ENCODE data around the gene ABCB9. TPM values are rescaled to one million over a fixed set of nuclear protein-coding genes. Genes with fewer than 3 reads are reported as not detected.

The ABCB9 gene
- total RNA-seq, 1 experiment from 2014 or later: 6.3 TPM

- Mint-ChIP-seq H3K9me3 (no peaks in the 10 kb centered on the region), H3K4me1 (peaks cover 13% of the 10 kb centered on the region; the same call in 1 of the 2 replicates), H3K27me3 (ENCODE audit: low read depth) (no peaks in the 10 kb centered on the region), H3K4me3 (peak overlapping the region; percentile 96), H3K27ac (peak overlapping the region; percentile 63; the same call in 1 of the 2 replicates), H3K36me3 (no peaks in the 10 kb centered on the region)
- POLR2A ChIA-PET: interaction anchor here (0.7 to 2.2 kb wide), 3 partner anchors 10 to 1173 kb away, joined by 3 to 11 read pairs (median 10); partner anchors contain the start of genes ABCB9, MPHOSPH9 and MTRFR
- DNase-seq (ENCODE audit: low spot score) (no peak), ATAC-seq (no peak)
- TF ChIP-seq ZNF416 (CRISPR knock-in tag; IDR thresholded peaks at IDR 0.05): no peak
- TF ChIP-seq ZNF121 (CRISPR knock-in tag; IDR thresholded peaks at IDR 0.05): no peak
- TF ChIP-seq, protein P1, sequence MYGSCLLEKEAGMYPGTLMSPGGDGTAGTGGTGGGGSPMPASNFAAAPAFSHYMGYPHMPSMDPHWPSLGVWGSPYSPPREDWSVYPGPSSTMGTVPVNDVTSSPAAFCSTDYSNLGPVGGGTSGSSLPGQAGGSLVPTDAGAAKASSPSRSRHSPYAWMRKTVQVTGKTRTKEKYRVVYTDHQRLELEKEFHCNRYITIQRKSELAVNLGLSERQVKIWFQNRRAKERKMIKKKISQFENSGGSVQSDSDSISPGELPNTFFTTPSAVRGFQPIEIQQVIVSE (CRISPR knock-in tag; IDR thresholded peaks at IDR 0.05; ENCODE audit: borderline replicate concordance): no peak
- TF ChIP-seq IRF2 (CRISPR knock-in tag; IDR thresholded peaks at IDR 0.05; ENCODE audit: borderline replicate concordance, low read depth): no peak
- no peak for TF ChIP-seq OVOL2 (CRISPR knock-in tag; IDR thresholded peaks at IDR 0.05; ENCODE audit: borderline replicate concordance)
- TF ChIP-seq, protein P2, sequence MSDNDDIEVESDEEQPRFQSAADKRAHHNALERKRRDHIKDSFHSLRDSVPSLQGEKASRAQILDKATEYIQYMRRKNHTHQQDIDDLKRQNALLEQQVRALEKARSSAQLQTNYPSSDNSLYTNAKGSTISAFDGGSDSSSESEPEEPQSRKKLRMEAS (CRISPR knock-in tag; IDR thresholded peaks at IDR 0.05): no peak
- TF ChIP-seq SP1 (CRISPR knock-in tag; conservative IDR thresholded peaks at IDR 0.05): no peak
- TF ChIP-seq, protein P3, sequence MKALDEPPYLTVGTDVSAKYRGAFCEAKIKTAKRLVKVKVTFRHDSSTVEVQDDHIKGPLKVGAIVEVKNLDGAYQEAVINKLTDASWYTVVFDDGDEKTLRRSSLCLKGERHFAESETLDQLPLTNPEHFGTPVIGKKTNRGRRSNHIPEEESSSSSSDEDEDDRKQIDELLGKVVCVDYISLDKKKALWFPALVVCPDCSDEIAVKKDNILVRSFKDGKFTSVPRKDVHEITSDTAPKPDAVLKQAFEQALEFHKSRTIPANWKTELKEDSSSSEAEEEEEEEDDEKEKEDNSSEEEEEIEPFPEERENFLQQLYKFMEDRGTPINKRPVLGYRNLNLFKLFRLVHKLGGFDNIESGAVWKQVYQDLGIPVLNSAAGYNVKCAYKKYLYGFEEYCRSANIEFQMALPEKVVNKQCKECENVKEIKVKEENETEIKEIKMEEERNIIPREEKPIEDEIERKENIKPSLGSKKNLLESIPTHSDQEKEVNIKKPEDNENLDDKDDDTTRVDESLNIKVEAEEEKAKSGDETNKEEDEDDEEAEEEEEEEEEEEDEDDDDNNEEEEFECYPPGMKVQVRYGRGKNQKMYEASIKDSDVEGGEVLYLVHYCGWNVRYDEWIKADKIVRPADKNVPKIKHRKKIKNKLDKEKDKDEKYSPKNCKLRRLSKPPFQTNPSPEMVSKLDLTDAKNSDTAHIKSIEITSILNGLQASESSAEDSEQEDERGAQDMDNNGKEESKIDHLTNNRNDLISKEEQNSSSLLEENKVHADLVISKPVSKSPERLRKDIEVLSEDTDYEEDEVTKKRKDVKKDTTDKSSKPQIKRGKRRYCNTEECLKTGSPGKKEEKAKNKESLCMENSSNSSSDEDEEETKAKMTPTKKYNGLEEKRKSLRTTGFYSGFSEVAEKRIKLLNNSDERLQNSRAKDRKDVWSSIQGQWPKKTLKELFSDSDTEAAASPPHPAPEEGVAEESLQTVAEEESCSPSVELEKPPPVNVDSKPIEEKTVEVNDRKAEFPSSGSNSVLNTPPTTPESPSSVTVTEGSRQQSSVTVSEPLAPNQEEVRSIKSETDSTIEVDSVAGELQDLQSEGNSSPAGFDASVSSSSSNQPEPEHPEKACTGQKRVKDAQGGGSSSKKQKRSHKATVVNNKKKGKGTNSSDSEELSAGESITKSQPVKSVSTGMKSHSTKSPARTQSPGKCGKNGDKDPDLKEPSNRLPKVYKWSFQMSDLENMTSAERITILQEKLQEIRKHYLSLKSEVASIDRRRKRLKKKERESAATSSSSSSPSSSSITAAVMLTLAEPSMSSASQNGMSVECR (CRISPR knock-in tag; IDR thresholded peaks at IDR 0.05; ENCODE audit: borderline replicate concordance): no peak
- no peak for TF ChIP-seq CBFB (CRISPR knock-in tag; IDR thresholded peaks at IDR 0.05; ENCODE audit: low read depth)
- TF ChIP-seq GRHL2 (CRISPR knock-in tag; IDR thresholded peaks at IDR 0.05; ENCODE audit: insufficient replicate concordance, severe bottlenecking): no peak
- TF ChIP-seq NFATC4 (CRISPR knock-in tag; IDR thresholded peaks at IDR 0.05): no peak
- TF ChIP-seq ZNF263 (CRISPR knock-in tag; IDR thresholded peaks at IDR 0.05; ENCODE audit: low read depth): no peak
- TF ChIP-seq FOXJ3 (CRISPR knock-in tag; IDR thresholded peaks at IDR 0.05; ENCODE audit: borderline replicate concordance): no peak
- no peak for TF ChIP-seq ZNF138 (CRISPR knock-in tag; conservative IDR thresholded peaks at IDR 0.05)
- TF ChIP-seq ESRRA (CRISPR knock-in tag; IDR thresholded peaks at IDR 0.05; ENCODE audit: borderline replicate concordance): no peak
- TF ChIP-seq, protein P4, sequence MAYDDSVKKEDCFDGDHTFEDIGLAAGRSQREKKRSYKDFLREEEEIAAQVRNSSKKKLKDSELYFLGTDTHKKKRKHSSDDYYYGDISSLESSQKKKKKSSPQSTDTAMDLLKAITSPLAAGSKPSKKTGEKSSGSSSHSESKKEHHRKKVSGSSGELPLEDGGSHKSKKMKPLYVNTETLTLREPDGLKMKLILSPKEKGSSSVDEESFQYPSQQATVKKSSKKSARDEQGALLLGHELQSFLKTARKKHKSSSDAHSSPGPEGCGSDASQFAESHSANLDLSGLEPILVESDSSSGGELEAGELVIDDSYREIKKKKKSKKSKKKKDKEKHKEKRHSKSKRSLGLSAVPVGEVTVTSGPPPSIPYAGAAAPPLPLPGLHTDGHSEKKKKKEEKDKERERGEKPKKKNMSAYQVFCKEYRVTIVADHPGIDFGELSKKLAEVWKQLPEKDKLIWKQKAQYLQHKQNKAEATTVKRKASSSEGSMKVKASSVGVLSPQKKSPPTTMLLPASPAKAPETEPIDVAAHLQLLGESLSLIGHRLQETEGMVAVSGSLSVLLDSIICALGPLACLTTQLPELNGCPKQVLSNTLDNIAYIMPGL (CRISPR knock-in tag; IDR thresholded peaks at IDR 0.05): no peak
- CTCF ChIA-PET: interaction anchor here (1.9 to 2.6 kb wide), 3 partner anchors 10 to 262 kb away, joined by 8 to 9 read pairs (median 9); partner anchors contain the start of gene ABCB9
Measured at GRCh38 chr12:122975790-122976647, 9.8 kb upstream of the ABCB9 start.
